Renal cortical epithelial cell (primary cell): Measurements from ENCODE around the gene ZNF385D. TPM values are rescaled to one million over a fixed set of nuclear protein-coding genes. Genes with fewer than 3 reads are reported as not detected.

Experiments
- DNase-seq: peaks from one replicate; pipeline ENCODE4 v3.0.0-alpha.2; 2011; ENCODE audit warnings: low read depth
- total RNA-seq: library from RNA; depleted of rRNA; stranded (reverse); fragments of >200 nt; gene quantifications from 2 replicates; pipeline ENCODE4 v1.2.3, GENCODE V29; 2014

The ZNF385D gene
- total RNA-seq, 1 donor from 2014 or later, result 1.0 TPM

DNA sequence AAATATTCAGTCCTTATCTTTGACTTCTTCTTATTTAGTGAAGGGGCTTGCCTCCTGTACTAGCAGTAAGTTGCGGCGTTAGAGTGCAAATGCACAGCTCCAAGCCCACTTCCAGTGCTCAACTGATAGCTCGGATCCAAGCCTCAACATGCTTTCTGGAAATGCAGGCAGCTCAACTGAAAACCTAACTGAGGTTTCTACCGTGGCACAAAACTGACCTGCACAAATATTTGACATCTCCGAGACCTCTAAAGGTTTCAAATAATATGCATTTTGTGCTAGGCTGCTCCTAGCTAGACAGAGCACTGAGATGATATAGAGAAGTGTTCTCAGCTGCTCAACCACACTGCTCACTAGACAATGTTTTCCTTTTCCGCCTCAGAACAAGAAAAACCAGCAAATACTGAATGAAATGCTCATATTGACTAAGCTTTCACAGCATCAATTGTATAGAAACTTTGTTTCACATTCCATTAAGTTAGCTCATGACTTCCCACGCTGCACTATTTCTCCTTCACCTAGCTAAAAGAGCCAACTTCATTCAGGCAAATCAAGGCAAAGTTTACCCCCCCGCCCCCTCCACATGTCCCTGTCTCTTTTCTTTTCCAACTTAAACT lies 822 bp downstream of the ZNF385D start:
- DNase-seq, result peak; percentile 66

DNA sequence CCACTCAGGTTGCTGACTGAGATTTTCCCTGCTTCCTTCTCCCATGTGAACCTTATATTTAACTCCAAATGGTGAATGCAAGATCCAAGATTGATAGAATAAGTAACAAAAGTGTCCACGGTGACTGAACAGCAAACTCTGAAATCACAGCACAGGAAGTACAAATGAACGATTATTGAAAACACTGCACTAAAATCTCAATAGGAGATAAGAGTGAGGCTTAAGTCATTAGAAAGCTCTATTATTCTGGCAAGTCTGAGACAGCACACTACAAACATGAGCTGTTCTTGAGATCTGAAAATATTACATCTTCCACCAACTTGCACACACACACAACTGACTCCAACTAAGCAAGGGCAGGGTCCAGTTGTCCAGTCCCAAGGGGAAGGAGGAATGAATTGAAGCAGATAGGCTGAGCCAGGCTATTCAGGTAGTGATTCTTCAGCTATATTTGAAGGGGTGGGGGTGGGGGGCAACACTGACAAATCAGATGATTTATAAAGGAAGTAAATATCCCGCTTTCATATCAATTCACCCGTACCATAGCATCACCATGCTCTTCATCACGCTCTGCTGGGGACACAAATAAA lies 2.9 kb downstream of the ZNF385D start:
- peak; percentile 47 for DNase-seq

DNA sequence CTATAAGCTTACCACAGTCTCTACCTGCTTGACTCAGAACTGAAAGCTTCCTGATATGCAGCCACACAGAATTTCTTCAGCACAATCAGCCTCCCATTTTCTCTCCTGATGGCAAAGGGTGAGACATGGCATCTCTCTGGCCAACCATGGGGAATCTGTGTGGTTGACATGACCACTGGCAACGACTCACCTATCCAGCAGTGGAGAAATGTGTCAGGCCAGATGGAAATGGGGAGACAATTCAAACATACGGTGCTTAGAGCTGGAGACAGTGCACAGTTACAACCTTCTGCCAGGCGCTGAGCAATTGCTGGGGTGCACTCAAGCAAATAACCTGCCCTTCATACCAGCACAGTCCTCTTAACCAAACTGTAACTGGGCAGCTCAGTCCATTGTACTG lies 3.6 kb downstream of the ZNF385D start:
- peak; percentile 84 for DNase-seq

DNA sequence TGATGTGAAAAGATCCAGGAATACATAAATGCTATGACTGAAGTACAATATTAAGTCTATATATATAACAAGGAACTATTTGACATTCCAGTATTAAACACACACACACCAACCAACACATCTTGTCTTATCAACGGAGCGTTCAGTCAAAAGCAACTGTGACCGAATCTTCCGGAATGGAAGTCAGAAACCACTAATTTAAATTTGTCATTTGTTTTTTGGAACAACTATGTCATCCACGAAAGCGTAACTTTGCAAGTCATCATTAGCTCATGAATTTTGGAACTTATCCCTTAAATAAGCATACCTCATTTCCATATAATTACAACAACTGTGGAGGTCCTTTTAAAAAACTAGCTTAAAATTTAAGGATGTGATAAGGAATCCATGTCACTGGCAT lies 5.0 kb downstream of the ZNF385D start:
- no peak for DNase-seq

DNA sequence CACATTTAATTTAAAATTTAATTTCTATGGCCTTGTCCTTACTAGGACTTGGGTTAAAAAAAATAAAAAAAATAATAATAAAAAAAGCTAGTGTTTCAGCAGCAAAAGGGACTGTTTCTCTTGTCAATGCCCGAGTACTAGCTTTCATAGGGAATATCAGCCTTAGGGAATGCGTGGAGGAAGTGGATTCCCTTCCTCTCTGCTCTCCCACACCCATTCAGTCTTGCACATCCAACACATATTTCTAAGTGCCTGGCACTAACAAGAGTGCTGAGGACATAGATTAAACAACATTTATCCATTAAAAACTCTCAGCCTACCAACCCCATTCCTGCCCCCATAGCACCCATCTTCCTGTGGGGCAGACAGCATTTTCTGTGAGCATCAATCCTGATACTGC lies 6.2 kb downstream of the ZNF385D start:
- DNase-seq, result no peak

DNA sequence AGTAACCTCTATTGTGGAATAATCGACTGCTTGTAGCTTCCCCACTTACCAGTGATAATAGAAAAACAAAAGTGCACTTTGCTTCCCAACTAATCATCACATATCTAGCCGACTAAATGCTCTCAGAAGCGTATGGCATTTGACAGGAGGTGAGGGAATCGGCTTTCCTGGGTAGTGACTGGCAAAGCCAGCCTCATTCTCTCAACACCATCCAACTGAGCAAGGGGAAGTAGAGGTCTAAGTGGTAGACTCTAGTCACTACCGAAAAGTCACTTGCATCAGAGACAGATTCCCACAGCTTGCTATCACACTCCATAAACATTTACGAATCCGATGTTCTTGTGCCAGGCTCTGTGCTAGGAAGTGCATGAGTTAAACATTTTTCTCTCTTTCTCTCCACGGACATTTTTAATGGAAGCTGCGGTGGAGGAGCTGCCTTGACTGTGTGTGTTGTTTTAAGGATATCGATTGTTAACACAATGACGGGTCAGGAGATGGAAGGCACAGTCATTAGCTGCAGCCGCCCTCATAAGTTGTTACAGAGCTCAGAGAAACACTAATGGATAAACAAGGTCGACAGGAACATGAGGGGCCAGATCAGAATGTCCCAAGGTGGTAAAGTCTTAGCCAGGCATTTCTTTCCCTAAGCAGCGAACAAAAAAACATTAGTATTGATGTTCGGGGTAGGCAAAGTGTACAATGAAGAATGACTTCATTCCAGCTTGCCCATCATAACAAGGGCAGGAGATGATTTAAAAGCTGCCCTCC lies 11.9 kb downstream of the ZNF385D start:
- DNase-seq, result no peak

DNA sequence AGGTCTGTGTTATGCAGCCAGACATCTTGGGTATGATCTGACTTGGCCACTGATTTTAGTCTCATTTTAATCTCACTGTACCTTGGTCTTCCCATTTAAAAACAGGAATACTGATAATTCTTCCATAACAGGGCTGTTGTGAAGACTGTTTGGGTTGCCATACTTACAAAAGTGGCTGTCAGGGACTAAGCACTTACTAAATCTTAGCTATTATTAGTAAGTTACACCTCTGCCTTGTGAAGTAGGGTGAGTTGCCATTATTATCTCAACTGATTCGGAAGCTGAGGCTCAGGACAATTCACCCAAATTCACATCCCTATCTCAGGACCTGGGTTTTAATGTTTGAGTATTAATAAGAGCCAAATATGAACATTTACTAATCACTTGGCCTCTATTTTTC lies 12.7 kb downstream of the ZNF385D start:
- DNase-seq, result no peak

DNA sequence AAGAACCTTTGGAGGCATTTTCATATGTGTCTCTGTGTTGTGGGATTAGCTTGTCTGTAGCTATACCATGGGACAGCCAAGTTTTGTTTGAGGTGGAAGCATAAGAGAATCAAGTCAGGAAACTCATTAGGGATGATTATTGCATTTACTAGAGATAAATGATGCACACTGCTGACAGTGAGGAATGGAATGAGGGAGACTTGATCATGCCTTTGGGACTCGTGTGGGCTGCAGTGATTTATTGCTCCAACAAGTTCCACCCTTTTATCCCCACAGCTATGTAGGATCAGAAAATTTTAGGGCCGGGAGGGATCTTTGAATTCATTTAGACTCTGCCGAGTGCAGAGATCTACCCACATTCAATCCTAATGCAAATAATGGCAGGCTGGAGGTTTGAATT lies 16.3 kb downstream of the ZNF385D start:
- no peak for DNase-seq

DNA sequence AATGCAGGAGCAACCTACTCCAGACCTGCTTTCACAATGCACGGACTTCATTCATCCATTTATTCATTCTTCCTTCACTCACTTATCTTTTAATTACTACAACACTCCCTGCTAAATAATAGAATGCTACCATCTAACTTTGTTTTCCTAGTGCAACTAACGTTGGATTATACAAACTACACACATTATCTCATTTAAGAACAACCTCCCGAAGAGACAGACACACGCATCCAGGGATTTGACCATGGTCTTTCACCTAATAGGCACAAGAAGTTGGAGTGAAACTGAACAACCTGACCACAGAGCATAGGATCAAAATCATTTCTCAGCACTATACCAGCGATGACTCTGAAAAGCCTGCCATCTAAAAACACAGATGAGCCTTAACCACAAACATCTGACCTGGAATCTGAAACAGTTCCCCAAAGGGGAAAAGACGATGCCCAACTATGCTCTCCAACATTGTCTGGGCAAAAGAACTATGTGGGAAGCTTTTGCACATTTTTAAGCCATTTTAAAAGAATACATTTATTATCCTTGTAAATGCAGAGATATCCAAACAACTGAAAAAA lies 21.0 kb downstream of the ZNF385D start:
- DNase-seq, result no peak

DNA sequence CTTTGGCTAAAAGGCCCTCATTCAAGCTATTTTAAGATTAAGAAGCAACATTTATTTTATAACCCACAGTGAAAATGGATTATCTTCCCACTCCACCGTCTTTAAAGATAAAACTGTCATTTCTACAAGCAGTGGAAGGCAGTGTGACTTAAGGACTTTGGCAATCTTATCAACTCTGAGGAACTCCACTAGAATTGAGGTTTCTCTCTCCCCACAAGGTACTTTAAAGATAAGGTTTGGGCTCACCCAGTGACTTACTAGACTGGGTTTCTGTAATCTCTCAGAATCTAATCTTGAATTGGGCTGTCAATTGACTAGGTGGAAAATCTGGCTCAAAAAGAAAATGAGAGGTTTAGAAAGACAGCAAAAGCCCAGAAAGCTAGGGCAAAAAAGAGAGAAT lies 21.7 kb downstream of the ZNF385D start:
- DNase-seq, result no peak

DNA sequence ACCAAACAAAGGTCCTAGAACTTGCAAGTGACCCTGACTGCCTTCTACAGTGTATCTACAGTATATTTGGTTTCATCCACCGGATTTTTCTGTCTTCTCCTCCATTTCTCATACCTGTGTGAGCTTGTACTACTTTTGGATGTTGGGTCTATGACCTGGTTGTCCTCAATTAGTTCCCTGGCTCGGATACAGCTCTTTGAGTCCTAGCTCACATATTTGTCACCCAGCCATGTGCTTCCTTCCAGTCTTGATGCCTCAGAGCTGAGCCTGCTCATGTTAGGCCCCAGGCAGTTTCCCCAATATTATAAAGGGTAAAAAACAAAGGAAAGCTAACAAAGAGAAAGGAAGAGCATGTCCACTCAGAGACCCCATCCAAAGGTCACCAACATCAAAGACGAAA lies 28.2 kb downstream of the ZNF385D start:
- DNase-seq, result no peak

DNA sequence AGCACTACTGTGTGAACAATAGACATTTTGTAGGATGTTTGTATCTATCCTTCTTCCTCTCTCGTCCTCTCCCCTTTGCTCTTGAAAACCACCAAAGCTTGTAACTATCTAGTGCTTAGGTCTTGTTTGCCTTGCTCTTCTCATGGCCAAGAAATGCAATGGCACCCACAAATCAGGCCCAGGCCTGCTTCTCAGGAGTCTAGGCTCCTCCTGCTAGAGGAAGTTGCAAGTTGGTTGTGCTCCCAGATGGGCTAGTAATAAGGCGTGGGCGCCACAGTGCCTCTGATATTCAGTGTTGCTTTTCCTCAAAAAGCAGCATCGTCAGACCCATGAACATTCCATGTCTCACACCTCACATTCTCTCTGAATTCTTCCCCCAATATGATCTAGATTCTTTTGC lies 28.7 kb downstream of the ZNF385D start:
- no peak for DNase-seq

DNA sequence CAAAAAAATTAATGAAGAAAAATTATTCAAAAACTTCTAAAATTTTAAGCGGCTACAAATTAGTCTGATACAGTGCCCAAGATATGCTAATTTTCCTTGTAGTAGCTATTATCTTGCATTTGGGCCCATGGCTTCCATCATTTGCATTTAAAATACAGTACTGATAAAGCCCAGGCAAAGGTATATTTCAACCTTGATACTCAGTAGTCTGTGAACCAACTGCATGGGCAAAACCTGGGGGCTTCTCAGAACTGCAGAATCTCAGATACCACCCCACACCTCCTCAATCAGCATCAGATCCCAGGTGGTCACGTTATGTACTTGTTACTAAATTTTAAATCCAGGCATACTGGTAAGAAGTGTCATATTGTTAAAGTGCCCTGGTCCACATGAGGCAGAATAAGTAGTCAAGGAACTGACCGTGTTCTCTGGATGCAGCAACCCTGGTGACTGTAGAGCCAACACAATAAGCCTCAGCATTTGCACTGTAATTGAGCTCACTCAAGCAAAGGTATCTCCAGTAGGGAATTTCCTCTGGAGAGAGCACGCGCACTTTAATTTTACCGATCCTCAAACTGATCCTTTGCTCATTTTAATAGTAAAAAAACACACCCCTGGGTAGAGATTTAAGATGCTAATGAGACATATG lies 31.9 kb downstream of the ZNF385D start:
- peak; percentile 79 for DNase-seq

DNA sequence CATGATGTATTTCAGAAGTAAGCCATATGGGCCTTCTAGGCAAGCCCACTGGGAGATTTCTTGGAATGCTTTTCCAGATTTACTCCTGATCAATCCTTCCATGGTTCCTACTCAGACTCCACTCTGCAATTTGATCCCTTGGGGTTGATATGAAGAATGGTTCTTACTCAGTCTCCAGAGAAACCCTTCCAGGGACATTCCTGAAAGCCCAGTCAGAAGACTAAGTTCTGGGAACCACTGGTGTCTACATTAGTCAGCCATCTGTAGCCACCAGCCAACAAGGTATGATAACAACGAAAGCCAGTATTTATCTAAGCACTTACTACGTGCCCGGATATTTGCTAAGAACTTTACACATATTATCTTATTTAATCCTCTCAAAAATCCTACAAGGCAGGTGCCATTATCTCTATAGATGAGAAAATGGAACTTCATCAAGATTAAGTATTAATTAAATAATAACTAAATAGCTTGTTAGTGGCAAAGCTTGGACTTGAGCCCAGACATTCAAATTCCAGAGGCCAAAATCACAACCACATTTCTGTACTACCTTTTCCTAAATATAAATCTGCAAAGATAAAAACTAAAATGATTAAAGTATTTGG lies 32.7 kb downstream of the ZNF385D start:
- DNase-seq, result peak; percentile 99

DNA sequence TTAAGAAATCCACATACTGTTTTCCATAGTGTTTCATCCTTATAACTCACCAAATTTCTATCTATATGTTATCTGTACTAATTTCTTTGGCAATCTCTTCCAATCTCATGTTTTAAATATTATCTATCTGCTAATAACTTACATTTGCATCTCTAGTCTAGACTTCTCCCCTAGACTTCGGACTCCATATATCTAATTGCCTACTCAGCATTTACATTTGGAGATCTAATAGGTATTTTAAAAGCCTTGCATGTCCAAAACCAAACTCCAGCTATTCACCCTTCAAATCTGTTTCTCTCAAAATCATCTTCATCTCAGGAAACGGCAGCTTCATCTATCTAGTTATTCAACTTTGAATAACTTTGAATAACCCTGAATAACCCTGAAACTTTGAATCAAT lies 35.3 kb downstream of the ZNF385D start:
- no peak for DNase-seq

DNA sequence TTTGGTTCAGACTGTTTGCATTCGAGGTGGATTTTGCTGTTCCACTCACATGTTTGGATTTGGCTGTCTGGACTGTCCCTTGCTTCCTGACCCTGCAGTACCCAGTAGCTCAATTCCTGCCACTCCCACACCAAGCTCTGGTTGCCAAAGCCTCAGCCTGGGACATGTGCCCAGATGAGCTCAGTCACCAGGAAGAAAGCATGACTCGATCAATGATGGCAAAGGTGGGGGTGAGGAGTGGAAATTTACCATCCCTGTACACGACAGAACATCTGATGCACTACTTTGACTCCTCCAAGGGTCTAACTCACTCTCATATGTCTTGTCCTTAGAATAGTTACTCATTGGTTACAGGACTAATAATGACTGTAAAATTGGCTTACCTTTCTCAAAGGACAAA lies 45.2 kb downstream of the ZNF385D start:
- peak; percentile 82 for DNase-seq

DNA sequence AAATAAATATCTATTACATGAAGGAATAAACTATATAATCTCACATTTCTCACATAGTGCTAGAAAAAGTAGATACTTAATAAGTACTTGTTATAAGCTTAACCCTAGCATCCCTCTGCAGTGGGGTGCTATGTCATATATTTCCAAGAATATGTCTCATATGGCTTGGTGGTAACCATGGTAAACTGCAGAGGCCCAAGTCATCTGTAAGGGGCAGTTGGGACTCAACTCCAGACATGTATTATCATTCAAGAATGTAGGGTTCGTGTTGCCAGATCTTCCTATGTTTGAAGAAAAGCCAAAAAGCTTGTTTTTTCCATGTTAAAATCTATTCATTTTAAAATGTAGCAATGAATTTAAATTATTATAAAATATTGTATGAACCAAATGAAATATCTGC lies 46.2 kb downstream of the ZNF385D start:
- no peak for DNase-seq

DNA sequence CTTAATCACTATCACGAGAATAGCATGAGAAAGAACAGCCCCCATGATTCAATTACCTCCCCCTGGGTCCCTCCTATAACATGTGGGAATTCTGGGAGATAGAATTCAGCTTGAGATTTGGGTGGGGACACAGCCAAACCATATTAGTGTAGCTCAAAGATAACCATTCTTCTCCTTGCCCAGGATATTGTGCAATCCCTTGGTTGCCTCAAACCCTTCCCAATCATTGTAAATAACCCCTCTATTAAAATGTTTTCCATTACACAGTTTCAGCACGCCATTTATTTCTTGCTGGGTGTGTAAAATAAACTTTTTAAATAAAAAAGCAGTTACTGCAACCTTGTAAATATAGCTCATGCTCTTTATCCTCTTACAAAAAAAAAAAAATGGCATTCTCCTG lies 47.7 kb downstream of the ZNF385D start:
- no peak for DNase-seq

DNA sequence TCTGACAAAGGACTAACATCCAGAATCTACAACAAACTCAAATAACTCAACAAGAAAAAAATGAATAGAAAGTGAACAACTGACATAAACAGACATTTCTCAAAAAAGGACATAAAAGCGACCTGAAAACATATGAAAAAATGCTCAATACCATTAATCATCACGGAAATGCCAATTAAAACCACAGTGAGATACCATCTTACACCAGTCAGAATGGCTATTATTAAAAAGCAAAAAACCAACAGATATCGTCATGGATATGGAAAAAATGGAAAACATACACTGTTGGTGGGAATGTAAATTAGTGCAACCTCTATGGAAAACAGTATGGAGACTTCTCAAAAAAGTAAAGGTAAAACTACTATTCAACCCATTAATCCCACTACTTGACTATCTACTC lies 53.3 kb downstream of the ZNF385D start:
- no peak for DNase-seq

DNA sequence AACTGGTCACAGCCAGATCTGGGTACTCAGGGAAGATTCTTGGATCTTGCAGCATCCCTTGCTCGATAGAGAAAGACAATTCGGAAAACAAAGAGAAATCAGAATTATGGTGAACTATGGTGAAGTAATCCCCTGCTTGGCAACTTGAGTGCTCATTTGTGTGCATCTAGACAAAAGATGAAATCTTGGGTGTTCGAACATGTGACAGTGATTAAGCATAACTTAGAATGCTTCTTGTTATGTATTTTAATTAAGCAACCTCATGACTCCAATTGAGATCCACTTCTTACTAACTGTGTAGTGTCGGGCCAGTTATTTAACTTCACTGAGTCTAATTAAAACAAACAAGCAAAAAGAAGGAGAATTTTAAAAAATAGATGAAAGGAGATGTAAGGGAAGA lies 56.5 kb downstream of the ZNF385D start:
- DNase-seq, result no peak

DNA sequence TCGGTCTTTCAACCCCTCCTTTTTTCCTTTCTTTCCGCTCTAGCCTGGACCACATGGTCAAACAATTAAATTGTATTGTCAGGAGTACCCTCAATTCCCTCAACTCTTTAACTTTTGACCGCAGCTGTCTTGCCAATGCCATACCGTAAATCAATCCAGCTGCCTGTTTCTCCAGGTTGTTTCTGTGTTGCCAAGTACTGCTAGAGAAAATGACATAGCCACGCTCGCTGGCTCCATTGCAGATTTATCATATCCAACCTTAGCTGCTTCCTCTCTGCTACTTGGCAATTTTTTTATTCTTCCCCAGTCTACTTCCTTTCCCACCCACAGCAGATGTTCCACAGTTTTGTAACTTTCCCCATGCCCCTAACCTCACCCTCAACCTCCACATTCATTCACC lies 60.0 kb downstream of the ZNF385D start:
- DNase-seq, result no peak

DNA sequence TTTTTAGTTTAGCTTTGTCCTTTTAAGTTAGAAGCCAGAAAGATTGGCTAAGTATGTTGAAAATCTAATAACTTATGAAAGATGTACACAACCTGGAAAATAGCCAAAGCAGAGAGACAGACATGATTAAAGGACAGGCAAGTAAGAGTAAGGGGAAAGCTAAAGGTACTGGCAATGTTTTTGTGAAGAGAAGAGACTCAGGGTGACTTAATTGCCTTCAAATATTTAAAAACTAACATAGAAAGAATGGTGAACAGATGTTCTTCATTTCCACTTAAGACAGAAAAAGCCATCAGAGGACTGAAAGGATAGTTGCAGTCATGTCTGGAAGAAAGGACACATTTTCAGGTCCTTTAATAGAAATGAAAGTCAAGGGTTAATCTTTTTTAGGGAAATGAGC lies 68.8 kb downstream of the ZNF385D start:
- DNase-seq, result no peak
